ENCODE results near the gene FUZ.
A peak's percentile ranks its signal among the peaks of the same experiment; 100 is the strongest.

Gene FUZ

DNA sequence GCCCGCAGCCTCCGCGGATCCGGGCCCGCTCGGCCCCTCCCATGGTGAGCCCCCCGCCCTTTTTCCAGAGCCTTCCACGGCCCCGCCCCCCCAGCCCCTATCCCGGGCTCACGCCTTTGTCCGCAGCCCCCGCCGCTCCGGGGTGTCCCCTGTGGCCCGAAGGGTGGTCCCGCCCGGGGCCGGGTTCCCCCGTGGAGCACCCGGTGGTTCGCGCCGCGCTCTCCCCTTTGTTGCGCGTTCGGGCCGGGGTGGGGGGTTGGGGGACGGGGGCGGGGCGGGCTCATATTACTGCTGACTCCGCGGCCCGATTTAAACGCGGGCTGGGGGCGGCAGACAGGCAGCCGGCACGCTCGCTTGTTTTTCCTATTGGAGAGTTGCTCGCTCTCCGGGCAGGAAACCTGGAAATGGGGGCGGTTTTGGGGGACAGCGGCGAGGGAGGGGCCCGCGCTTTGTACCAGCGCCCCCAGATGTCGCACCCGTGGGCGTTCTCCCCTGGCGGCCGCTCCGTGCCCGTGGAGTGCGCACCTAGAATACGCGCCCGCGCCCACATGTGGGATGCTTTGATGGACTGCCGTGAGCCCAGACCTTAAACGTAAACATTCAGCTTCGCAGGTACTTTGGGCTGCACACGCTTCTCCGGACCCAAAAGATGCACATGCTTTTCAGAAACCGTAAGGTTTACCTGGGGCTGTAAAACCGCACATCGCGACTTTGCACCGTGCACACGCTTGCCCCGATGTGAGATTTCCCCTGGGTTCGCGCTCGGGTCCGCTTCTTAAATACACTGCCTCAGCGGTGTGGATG lies 38.6 kb upstream of the FUZ start:
- DNase-seq = peak in 1 of 2 donors; percentile 42

DNA sequence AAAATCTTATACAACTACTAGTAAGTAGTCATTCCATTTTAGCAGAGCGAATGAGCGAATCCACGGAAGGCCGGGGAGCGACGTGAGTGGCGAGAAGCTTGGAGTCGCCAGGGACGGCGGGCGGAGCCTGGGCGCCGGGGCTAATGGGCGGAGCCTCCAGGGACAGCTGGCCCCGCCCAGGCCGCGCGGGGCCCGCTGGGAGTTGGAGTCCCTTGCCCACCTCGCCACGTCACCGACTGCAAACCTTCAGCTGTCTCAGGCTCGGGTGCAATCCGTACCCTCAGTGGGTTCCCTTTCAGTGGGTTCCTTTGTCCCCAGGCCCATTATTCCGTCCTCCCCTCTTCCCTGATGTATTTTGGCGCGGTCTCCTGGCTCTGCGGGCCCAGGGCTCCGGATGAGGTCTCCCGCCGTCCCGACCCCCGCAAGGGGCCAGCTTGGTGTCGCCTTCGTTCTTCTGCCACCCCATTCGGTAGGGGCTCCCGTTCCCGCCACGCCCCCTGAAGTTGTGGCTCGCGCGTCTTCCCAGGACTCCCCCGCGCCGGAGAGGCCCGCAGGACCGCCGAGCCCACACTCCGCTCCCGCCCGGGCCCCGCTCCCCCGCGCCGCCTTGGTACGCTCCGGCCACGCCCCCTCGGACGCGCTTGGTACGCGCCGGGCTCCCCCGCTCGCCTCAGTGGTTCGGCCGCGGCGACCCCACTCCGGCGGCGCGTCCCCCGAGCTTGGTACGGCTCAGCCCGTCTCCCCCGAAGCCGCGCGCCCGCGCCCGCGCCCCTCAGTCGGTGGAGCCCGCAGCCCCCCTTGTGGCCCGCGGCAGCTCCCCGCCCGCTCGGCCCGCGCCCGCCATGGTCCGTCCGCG lies 37.6 kb upstream of the FUZ start, which contains the start of gene PTOV1:
PTOV1 (plus strand) TSS at position 673 of the 856 bp plus-strand sequence.
- DNase-seq = peak; percentile 90

DNA sequence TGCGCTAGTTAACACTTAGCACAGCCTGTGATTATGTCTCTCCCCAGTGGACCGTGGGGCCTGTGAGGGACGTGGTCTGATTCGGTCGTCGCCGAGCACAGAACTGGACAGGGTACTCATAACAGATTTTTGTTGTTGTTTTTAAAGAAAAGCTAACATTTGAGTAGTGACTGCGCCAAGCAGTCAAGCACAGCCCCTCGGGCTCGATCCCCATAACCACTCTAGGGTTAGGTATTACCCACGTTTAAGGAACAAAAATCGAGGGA lies 37.1 kb upstream of the FUZ start:
- DNase-seq = no peak

DNA sequence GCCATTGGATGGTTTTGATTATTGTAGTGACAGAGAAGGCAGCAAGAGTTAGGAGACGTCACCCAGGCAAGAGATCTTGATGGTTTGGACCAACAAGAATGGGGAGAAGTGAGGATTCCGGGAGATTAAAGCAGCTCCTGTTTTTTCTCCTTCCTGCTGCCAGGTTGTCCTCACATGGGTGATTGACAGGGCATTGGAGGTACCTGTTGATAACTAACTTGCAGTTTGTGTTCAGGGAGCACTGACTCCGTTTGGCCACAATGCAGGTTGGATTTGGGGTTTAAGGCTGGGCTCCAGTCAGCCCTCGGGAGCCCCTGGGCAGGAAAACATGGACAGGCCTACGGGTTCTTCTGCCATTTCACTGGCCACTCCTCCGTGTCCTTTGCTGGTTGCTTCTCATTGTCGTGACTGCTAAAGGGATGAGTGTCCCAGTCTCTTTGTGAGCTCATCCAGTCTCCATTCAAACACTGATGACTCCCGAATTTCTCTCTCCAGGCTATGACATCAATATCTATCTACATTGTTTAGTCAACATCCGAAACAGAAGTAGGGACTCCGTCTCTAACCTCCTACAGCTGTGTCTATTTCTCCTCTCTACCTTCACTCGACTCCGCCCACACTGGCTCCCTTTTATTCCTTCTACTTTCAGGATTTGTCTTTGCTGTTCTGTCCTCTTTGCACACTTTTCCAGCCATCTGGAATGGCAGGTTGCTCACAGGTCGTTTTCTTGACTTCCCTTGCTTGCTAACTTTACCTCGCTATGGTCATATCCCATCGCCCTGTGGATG lies 36.5 kb upstream of the FUZ start:
- no peak for DNase-seq

DNA sequence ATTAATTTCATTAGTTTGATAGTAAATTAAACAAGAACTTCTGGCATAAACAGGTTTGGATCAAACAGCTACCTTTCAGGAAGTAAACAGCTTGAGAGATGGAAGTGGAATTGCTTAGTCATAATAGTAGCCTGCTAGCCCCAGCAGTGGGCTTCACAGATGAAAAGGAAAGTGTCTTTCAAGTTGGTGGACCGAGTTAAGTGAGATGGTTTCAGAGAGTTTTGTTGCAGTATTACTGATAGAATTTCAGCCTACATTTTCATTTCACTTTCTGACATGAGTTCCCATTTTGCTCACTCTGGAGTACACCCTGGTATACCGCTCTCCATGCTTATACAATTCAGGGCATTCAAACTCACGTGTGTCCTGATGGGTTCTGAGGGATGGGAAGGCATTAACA lies 35.8 kb upstream of the FUZ start:
- DNase-seq = no peak

DNA sequence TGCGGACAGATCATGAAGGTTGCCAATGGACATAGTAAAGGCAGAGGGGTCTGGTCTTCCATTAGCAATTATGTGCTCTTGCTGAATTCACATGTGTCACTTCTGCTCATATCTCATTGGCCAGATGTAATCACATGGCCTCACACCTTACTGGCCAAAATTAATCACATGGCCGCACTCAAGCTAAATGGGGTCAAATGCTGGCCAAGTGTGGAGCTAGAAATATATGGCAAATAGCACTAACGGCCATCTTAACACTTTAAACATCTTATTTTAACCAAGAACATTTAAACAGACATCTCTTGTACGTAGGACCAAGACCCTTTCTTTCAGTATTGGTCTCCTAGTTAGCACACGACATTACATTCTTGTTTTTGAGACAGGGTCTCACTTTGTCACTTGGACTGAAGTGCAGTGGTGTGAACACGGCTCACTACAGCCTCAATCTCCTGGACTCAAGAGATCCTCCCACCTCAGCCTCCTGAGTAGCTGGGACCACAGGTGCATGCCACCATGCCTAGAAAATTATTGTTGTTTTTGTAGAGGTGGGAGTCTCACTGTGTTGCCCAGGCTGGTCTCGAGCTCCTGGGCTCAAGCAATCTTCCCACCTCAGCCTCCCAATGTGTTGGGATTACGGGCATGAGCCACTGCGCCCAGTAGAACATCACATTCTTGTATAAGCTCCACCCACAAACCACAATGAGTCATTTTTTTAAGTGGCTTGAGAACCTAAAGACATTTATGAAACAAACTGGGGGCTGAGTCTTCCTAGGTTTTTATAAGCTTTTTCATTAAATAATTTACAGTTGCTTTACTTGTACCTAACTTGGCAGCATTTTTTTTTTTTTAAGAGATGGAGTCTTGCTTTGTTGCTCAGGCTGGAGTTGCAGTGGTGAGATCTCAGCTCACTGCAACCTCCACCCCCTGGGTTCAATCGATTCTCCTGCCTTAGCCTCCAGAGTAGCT lies 34.9 kb upstream of the FUZ start:
- peak in 1 of 2 donors; percentile 50 for DNase-seq

DNA sequence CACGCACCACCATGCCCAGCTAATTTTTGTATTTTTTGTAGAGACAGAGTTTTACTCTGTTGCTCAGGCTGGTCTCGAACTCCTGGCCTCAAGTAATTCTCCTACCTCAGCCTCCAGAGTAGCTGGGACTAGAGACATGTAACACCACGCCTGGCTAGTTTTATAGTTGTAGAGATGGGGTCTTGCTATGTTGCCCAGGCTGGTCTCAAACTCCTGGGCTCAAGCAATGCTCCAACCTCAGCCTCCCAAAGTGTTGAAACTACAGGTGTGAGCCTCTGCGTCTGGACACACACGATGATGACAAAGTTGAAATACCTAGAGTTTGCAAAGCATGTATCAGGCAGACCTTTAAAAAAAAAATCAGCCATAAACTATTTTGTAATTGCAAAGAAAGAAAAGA lies 33.3 kb upstream of the FUZ start:
- no peak for DNase-seq

DNA sequence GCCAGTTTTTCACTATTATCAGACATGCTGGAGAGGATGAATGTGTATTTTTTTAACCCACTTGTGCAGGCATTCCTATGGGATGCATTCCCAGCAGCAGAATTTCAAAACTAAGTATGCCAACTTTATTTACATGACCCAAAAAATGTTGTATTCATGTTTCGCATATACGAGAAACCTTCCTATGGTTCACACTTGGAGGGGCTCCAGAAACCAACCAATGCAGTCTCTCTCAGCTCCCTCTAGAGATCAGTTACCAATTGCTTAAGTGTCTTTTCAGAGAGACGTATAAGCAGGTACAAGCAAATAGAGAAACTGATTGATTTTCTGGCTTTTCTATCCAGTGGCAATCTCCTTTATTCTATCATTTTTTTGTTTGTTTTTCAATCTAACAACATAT lies 32.3 kb upstream of the FUZ start:
- DNase-seq = no peak

DNA sequence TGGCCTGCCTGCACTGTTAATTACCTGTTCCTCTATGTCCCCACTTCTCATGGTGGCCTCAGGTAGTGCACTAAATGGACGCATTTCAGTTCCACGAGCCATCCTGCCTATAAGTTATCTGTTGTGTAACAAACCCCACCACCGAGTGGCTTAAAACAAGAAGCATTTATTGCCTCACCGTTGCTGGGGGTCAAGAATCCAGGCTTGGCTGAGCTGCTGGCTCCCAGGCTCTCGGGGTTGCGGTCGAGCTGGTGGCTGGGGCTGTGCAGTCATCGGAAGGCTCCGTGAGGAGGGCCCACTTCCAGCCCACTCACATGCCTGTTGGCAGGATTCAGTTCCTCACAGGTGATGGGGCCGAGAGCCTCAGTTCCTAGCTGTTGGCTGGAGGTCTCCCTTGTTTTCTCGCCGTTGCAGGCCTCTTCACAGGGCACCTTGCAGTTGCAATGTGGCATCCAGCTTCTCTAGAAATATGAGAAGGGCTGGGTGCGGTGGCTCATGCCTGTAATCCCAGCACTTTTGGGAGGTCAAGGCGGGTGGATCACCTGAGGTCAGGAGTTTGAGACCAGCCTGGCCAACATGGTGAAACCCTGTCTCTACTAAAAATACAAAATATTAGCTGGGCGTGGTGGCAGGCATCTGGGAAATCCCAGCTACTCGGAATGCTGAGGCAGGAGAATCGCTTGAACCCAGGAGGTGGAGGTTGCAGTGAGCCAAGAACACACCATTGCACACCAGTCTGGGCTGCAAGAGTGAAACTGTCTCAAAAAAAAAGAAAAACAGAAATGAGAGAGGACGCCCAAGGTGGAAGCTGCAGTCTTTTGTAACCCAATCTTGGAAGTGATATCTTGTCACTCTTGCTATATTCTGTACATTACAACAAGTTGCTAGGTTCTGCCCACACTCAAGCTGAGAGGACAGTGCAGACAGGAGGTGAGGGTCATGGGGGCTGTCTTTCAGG lies 31.3 kb upstream of the FUZ start:
- no peak for DNase-seq

DNA sequence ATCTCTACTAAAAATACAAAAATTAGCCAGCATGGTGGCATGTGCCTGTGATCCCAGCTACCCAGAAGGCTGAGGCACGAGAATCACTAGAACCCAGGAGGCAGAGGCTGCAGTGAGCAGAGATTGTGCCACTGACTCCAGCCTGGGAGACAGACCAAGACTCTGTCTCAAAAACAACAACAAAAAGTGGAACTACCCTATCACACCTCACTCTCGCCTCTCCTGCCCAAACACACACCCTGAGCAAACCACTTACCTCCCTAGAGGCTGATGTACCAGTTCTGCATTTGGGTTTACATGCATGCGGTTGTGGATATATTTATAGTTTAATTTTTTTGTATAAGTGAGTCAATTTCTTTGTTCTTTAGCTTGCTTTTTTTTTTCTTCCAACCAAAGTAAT lies 30.2 kb upstream of the FUZ start:
- peak in 1 of 2 donors; percentile 56 for DNase-seq

DNA sequence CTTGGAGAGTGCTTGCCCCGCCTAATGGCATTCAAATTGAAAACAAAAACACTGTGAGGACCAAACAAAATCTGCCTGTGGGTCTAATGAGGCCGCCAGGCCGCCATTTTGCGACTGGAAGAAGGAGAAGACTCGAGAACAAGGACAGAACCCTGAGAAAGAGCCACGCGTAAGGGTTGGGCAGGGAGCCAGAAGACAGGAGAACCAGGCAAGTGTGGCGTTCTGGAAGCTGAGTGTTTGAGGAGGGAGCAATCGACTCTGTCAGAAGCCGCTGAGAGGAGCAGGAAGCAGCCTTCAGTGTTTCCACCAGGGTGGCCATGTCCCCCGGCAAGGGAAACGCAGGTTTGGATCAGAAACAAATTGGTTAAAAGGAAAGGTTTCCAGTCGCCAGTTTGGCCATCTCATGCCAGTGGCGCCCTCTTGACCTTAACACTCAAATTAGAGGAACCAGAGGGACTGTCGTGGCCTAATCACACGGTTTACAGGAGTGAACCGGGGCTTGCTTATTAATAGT lies 27.7 kb upstream of the FUZ start:
- no peak for DNase-seq

DNA sequence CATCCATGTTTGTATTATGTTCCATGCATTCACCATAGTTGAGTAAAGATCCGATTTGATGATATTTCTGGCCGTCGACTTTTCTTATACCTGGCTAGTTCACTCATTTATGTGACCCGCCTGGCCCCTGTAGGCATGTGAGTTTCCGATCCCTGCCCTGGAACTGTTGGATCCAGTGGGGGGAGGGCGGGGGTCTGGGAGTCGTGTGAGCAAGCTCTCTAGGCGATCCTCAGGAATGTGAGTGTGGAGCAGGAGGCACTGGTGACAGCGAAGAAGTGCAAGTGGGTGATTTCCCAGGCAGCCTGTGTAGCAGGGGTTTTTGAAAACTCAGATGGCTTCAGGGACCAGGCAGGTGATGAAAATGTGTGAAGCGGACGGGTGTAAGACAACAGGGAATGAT lies 27.2 kb upstream of the FUZ start:
- DNase-seq = no peak

DNA sequence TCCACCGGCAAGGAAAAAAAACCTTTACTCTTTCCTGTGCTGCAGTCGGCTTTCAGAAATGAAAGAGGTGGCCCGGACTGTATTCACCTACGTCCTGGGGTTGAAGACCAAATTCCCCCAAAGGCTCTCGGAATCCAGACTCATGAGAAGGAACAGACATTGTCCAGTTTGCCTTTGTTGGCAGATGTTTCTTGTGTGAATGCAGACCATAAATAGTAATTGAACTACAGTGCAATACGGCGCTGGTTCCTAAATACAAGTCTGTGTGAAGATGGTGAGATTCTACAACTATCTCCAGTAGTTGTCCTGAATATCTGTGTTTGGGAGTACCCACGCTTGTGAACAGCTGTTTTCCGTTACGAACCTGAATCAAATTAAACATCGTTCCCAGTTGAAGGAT lies 26.6 kb upstream of the FUZ start:
- no peak for DNase-seq

DNA sequence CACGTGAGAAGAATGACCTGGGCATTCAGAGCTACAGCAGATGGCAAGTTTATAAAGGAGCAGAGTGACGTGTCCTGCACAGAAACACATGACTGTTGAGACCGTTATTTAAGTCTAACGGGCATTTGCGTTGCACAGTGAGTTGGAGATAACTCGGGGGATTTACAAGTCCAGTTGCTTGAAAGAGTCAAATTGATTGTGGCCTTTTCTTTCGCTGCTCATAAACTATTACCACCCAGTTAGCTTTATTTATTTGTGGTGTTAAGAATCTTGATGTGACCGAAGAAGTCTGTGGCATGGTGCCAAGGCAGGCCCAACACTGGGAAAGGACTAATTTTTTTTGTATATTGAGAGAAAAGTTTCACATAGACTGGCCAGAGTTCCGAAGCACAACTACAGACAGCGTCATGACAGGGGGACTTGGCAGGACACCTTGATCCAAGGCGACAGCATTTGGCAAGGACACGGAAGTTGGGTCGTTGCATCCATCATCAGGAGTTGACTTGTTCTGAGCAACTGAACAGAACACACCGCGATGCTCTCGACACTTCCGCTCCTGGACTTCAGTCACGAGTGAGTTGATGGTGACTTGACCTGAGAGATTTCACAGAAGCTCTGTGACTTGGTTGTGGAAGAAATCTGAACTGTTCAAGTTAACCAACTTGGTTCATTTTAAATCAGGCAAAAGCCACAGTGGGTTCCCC lies 25.9 kb upstream of the FUZ start:
- DNase-seq = no peak

DNA sequence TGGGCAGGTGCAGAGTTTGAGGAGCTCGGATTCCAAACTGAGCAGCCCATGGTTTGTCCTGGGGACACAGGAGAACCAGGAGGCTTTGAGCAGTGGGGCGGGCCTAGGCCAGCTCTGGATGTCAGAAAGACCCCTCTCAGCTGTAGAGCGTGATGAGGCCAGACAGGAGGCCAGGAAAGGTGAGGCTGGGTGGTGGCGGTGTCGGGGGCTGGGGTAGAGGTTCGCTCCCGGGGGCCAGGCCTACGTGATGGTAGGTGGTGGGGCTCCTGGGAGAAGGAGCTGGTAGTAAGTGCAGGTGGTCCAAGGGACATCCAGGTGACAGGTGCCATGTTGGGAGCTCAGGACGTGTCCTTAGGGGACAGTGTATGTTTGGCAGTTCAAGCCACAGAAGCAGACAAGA lies 24.3 kb upstream of the FUZ start:
- DNase-seq = no peak

DNA sequence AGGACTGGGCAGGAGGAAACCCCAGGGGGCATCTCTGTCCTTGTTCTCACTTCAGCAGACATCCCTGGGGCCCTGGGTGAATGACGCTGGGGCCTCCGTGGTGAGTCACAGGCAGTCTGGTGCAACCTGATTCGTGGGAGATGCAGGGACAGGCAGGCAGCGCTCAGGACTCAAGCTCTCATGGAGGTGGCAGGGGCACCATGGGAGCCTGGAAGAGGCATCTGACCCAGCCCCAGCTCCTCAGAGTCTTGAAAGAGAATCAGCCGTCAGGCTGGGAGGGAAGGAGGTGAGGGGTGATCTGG lies 23.9 kb upstream of the FUZ start:
- DNase-seq = no peak

DNA sequence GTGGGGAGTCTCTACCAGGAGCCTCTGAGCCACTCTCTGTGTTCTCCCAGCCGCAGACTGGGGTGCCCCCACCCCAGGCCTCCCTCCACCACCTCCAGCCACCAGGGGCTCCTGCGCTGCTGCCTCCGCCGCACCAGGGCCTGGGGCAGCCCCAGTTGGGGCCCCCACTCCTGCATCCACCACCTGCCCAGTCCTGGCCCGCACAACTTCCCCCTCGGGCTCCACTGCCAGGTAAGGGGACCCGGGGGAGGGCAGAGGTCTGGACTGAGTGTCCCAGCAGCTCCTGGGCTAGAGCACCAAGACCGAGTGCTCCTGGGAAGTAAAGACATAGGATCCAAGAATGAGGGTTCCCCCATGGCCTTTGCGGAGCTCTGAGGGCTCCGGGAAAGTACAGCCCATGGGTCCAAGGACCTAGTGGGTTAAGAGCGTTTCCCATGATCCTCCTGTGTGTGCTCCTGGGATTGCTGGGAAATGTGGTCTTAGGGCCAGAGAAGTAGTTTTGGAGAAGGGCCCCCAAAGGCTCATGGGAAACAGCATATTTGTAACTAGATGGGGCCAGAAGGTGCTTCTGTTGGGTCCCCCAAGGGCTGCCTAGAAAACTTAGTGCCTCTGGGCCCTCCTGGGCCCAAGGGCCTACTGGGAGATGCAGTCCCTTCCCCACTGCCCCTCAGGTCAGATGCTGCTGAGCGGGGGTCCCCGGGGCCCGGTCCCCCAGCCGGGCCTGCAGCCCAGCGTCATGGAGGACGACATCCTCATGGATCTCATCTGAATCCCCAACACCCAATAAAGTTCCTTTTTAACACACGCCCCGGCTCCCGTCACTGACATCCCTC lies 23.3 kb upstream of the FUZ start:
- DNase-seq = no peak

DNA sequence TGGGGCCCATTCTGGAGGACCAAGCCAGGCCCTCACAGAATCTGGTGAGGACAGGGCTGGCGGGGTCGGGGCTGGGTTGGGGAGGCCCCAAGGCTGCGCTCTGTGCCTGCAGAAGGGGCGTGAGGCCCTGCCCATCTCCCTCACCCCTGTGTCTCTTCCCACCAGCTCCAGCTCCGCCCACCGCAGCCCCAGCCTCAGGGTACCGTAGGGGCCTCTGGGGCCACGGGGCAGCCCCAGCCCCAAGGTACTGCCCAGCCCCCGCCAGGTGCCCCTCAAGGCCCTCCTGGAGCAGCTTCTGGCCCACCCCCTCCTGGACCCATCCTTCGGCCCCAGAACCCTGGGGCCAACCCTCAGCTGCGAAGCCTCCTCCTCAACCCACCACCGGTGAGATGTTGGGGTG lies 22.5 kb upstream of the FUZ start:
- DNase-seq = no peak

DNA sequence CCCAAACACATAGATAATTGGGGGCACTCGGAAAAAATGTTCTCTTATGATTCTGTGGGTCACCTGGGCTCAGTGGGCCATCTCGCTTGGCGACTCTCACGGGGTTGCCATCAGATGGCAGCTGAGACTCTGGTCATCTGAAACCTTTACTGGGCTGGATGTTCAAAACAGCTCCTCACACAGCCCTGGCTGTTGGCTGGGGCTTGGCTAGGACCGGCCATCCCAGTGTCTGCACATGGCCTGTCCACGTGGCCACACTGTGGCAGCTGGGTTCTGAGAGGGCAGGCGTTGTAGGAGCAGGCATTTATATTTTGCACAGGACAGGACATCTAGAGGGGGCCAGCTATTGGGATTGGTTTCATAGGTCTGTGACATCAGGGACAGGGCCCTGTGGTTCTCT lies 20.5 kb upstream of the FUZ start:
- DNase-seq = no peak

DNA sequence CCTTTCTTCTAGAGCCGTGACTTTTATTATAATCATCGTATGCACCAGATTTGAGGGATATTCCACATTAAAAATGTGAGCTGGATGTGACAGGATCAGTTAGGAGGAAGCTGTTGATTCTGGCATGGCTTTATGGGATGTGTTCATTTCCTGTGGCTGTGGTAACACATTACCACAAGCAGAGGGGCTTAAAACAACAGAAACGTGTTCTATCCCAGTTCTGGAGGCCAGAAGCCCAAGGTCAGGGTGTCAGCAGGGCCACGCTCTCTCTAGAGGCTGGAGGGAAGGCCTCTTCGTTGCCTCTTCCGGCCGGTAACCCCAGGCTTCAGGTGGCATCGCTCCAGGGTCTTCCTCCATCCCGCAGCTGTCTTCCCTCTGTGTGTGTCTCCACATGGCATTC lies 19.5 kb upstream of the FUZ start:
- no peak for DNase-seq

Data from CD4-positive, alpha-beta T cell treated with Interleukin-4 for 1 hour (primary cell).